Stomach (tissue), 4 donors: ENCODE results near the gene USP40.

Source experiments
- CTCF ChIP-seq, 7 experiments: fragments of 450-650 bp in 4 of 7; fragments of 200-600 bp in 3 of 7; sonication (generic) in 3 of 7; IDR thresholded peaks; one replicate each; pipeline ENCODE4 v1.5.1; 2016 to 2019; ENCODE audit warnings: antibody characterized with exemption in 7 of 7, control low read depth in 2 of 7, mild to moderate bottlenecking in 1 of 7
- POLR2A ChIP-seq, 4 donors: fragments of 450-650 bp; IDR thresholded peaks; one replicate each; pipeline ENCODE4 v1.6.1; 2016; ENCODE audit warnings: antibody characterized with exemption in 4 of 4, control low read depth in 2 of 4, mild to moderate bottlenecking in 1 of 4, moderate library complexity in 1 of 4
- POLR2AphosphoS5 ChIP-seq, 3 donors: sonication (generic); formaldehyde crosslinking; IDR thresholded peaks; one replicate each; pipeline ENCODE4 v1.6.1; 2016; ENCODE audit warnings: antibody characterized with exemption in 3 of 3

GRCh38 chr2:233479616-233480489 lies 86.7 kb downstream of the USP40 start:
- TF ChIP-seq CTCF (IDR thresholded peaks at IDR 0.05), result no peak
- TF ChIP-seq POLR2A (IDR thresholded peaks at IDR 0.05), result no peak
- TF ChIP-seq POLR2AphosphoS5 (IDR thresholded peaks at IDR 0.05), result no peak
